H1 (cell line): ENCODE measurements around the gene PLXND1. TPM values are rescaled to one million over a fixed set of nuclear protein-coding genes. Genes with fewer than 3 reads are reported as not detected.

ENCODE experiments used
- BCL11A ChIP-seq, 2 experiments: IDR thresholded peaks; one replicate each; pipeline ENCODE4 v1.6.1; 2011; ENCODE audit warnings: low read depth in 2 of 2, low read length in 2 of 2, mild to moderate bottlenecking in 2 of 2
- USF2 ChIP-seq: IDR thresholded peaks from 2 replicates; pipeline ENCODE4 v1.6.1; 2011; ENCODE audit warnings: low read length, improper control_type of control experiment
- YY1 ChIP-seq: IDR thresholded peaks from 2 replicates; pipeline ENCODE4 v1.6.1; 2011; ENCODE audit warnings: low read depth, mild to moderate bottlenecking, low read length
- polyA plus RNA-seq, 7 experiments: library from polyadenylated mRNA; depleted of rRNA in 3 of 7; stranded (reverse) in 5 of 7; unstranded in 2 of 7; fragments of >200 nt in 5 of 7; fragments of 200-250 nt in 2 of 7; gene quantifications; 1 replicate in 5 of 7; 2 replicates in 1 of 7; 4 replicates in 1 of 7; pipeline versions ENCODE4 v1.2.1 to v1.2.3, GENCODE V29; 2011 to 2013; ENCODE audit warnings: missing spikeins in 2 of 7, mixed read lengths in 2 of 7
- total RNA-seq: library from RNA; stranded (reverse); fragmentation: NEBNext Ultra II Directional; extraction: Animal tissue kit (Norgen Biotek cat#: 25700); gene quantifications from 2 replicates; pipeline ENCODE4 v1.2.1, GENCODE V29; 2021

The PLXND1 gene
- total and polyA plus RNA-seq, 2 of the 8 experiments (the other 6 are each of a cell fraction or from before 2014, with no cell fraction given) = 17.7 to 66.4 TPM

- TF ChIP-seq BCL11A (IDR thresholded peaks at IDR 0.05; ENCODE audit: low read depth in 2 of 2, low read length in 2 of 2) (no peak), YY1 (no peak), USF2 (no peak)
These were observed 74.2 kb downstream of the PLXND1 start (continued) for GRCh38 chr3:129532261-129532660.
